D721Med (cell line): ENCODE data around the gene HECA.

Experiments used
- DNase-seq: peaks from one replicate; pipeline ENCODE4 v3.0.0; 2011; ENCODE audit warnings: low spot score; ENCODE audit not compliant: insufficient read length
- FAIRE-seq: peaks from 2 replicates; lab custom pipeline; 2011; peaks lifted over from hg19 to GRCh38; lab: Jason Lieb, UNC
- CTCF ChIP-seq: IDR thresholded peaks from 2 replicates; pipeline ENCODE4 v1.5.1; 2012; ENCODE audit warnings: mild to moderate bottlenecking, control low read depth; ENCODE audit not compliant: insufficient read depth; ENCODE audit errors: missing control alignments

The HECA gene

GRCh38 chr6:139126255-139126654, 8.6 kb upstream of the HECA start:
- FAIRE-seq (no peak), DNase-seq (no peak)
- no peak for TF ChIP-seq CTCF

- DNase-seq, result no peak
- no peak for TF ChIP-seq CTCF
- no peak for FAIRE-seq
Observed at GRCh38 chr6:139126931-139127330, 7.9 kb upstream of the HECA start.

- DNase-seq, result no peak
- FAIRE-seq, result no peak
- no peak for TF ChIP-seq CTCF
Observed at GRCh38 chr6:139129284-139129683, 5.6 kb upstream of the HECA start.

GRCh38 chr6:139131736-139132280, 3.1 kb upstream of the HECA start:
- DNase-seq, result no peak
- no peak for TF ChIP-seq CTCF
- no peak for FAIRE-seq

- no peak for FAIRE-seq
- no peak for DNase-seq
- no peak for TF ChIP-seq CTCF
Observed at GRCh38 chr6:139133262-139134063, 1.4 kb upstream of the HECA start.

- no peak for TF ChIP-seq CTCF
- no peak for FAIRE-seq
Observed at GRCh38 chr6:139134064-139134395, 850 bp upstream of the HECA start.

More at GRCh38 chr6:139134064-139134395, 850 bp upstream of the HECA start:
- no peak for DNase-seq
